G401 (cell line): ENCODE results near the gene CEP72. TPM values are rescaled to one million over a fixed set of nuclear protein-coding genes. Genes with fewer than 3 reads are reported as not detected.
"Not testable (repeated sequence)": the region's sequence is repeated elsewhere in the genome, so short reads cannot be mapped to it uniquely, and the experiment has no call there.

Experiments
- DNase-seq: peaks from one replicate; pipeline ENCODE4 v3.0.0-alpha.2; 2015; ENCODE audit warnings: low spot score
- in situ Hi-C: cut with HindIII; loops from 2 replicates; pipeline ENCODE4 v1.10.0; 2016; ENCODE audit warnings: low sequenced_read_pairs, mixed read lengths
- total RNA-seq: library from RNA; depleted of rRNA; stranded (reverse); fragments of >200 nt; shearing (Covaris generic); gene quantifications from 2 replicates; pipeline ENCODE4 v1.2.3, GENCODE V29; 2014

The CEP72 gene
- total RNA-seq, 1 experiment from 2014 or later = 13.9 TPM

- in situ Hi-C loops = no loop called here
- DNase-seq = no peak
Observed at GRCh38 chr5:579211-579610, 32.9 kb upstream of the CEP72 start.

- in situ Hi-C loops = no loop called here
- no peak for DNase-seq
Observed at GRCh38 chr5:579746-580366, 32.3 kb upstream of the CEP72 start.

GRCh38 chr5:580436-580835 is 31.7 kb upstream of the CEP72 start:
- no peak for DNase-seq
- in situ Hi-C loops = no loop called here

- no peak for DNase-seq
- in situ Hi-C loops = no loop called here
Observed at GRCh38 chr5:581266-581665, 30.9 kb upstream of the CEP72 start.

GRCh38 chr5:581941-582340 is 30.2 kb upstream of the CEP72 start:
- in situ Hi-C loops = no loop called here
- no peak for DNase-seq

- in situ Hi-C loops = not testable (repeated sequence)
Observed at GRCh38 chr5:582445-582844, 29.7 kb upstream of the CEP72 start.

GRCh38 chr5:582936-583635 is 29.1 kb upstream of the CEP72 start:
- in situ Hi-C loops = no loop called here
- no peak for DNase-seq

More at GRCh38 chr5:582445-582844, 29.7 kb upstream of the CEP72 start:
- not testable (repeated sequence) for DNase-seq

- no peak for DNase-seq
- in situ Hi-C loops = no loop called here
Observed at GRCh38 chr5:583645-584044, 28.5 kb upstream of the CEP72 start.

- in situ Hi-C loops = no loop called here
- no peak for DNase-seq
Observed at GRCh38 chr5:584216-584615, 27.9 kb upstream of the CEP72 start.

- in situ Hi-C loops = no loop called here
- no peak for DNase-seq
Observed at GRCh38 chr5:584846-585245, 27.3 kb upstream of the CEP72 start.

- in situ Hi-C loops = no loop called here
- DNase-seq = no peak
Observed at GRCh38 chr5:585556-585955, 26.6 kb upstream of the CEP72 start.

- no peak for DNase-seq
- in situ Hi-C loops = no loop called here
Observed at GRCh38 chr5:585962-586628, 26.0 kb upstream of the CEP72 start.

- in situ Hi-C loops = no loop called here
- DNase-seq = no peak
Observed at GRCh38 chr5:586751-587285, 25.3 kb upstream of the CEP72 start.

GRCh38 chr5:587403-587802 is 24.7 kb upstream of the CEP72 start:
- DNase-seq = no peak
- in situ Hi-C loops = no loop called here

GRCh38 chr5:588406-588995 is 23.6 kb upstream of the CEP72 start:
- in situ Hi-C loops = no loop called here
- DNase-seq = no peak

- DNase-seq = no peak
- in situ Hi-C loops = no loop called here
Observed at GRCh38 chr5:589173-589572, 23.0 kb upstream of the CEP72 start.

- in situ Hi-C loops = no loop called here
- no peak for DNase-seq
Observed at GRCh38 chr5:589588-589987, 22.6 kb upstream of the CEP72 start.

- in situ Hi-C loops = no loop called here
- DNase-seq = no peak
Observed at GRCh38 chr5:590346-590745, 21.8 kb upstream of the CEP72 start.

- no peak for DNase-seq
- in situ Hi-C loops = no loop called here
Observed at GRCh38 chr5:591746-592145, 20.4 kb upstream of the CEP72 start.

GRCh38 chr5:592158-592557 is 20.0 kb upstream of the CEP72 start:
- no peak for DNase-seq
- in situ Hi-C loops = no loop called here
